GM18868 (cell line): ENCODE measurements around the gene PLTP.
A peak's percentile ranks its signal among the peaks of the same experiment; 100 is the strongest.

Source experiments
- ATAC-seq: cut with Tn5 transposase; IDR thresholded peaks from one replicate; pipeline ENCODE4 v1.9.1; 2021; ENCODE audit warnings: mild to moderate bottlenecking, moderate library complexity; ENCODE audit not compliant: unreplicated experiment

PLTP gene

DNA sequence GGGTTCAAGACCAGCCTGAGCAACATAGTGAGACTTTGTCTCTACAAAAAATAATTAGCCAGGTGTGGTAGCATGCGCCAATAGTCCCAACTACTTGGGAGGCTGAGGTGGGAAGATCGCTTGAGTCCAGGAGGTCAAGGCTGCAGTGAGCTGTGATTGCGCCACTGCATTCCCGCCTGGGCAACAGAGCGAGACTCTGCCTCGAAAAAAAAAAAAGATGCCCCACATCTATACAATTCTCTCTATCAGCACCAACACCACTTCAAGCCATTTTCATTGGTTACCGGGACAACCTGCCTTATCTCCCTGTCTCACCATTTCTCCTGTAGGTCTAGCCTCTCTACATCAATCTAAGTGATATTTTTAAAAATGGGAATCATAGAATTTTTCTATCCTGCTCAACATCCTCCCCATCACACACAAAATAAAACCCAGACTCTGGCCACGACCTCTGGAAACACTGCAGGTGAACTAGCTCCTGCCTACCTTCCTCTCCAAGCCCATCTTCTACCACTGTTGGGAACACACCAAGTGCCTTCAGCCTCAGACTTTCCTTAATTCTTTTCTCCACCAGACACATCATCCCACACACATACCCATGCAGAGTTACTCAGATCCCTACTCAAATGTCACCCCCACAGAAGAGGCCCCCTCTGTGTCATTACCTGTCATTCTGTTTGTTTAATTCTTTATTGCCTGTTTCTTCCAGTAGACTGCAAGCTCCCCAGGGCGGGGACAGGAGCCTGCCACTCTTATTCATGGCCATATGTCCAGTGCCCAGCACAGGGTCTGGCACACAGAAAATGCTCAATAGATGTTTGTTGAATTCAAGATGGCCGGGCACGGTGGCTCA lies 9.6 kb upstream of the PLTP start:
- ATAC-seq, result no peak

DNA sequence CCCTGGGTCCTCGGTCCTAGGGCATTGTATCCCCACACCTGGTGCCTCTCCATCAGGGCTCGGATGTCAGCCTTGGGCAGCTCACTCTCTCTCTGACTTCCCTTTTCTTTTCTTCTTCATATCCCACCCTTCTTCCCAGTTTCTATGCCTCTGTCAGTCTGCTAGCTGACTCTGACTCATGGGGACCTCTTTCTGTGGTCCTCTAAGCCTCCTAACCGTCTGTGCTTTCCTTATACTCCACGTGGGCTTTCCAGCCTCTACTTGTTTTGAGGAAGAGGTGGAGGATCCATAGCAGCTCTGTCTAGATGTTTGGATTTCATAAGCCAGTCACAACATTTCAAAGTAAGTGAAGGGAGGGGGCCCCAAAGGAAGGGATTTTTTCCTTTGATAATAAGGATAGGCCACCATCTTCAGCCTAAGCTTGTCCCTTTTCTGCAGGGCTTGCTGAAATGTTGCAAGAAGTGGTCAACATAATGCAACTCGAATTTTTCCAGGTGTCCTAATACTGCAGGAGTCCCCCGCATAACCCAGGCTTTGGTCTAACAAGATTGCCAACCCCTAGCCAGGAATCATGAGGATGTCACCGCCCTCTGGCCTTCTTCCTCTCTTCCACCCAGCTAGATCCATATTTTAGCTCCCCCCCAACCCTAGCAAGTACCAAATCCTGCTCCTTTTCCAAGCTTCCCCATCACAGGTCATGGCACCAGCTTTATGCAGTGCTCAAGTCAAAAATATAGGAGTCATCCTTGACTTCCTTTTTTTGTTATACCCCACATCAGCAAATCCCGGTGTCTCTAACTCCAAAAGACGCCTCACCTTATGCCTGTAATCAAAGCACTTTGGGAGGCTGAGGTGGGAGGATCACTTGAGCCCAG lies 8.7 kb upstream of the PLTP start:
- no peak for ATAC-seq

DNA sequence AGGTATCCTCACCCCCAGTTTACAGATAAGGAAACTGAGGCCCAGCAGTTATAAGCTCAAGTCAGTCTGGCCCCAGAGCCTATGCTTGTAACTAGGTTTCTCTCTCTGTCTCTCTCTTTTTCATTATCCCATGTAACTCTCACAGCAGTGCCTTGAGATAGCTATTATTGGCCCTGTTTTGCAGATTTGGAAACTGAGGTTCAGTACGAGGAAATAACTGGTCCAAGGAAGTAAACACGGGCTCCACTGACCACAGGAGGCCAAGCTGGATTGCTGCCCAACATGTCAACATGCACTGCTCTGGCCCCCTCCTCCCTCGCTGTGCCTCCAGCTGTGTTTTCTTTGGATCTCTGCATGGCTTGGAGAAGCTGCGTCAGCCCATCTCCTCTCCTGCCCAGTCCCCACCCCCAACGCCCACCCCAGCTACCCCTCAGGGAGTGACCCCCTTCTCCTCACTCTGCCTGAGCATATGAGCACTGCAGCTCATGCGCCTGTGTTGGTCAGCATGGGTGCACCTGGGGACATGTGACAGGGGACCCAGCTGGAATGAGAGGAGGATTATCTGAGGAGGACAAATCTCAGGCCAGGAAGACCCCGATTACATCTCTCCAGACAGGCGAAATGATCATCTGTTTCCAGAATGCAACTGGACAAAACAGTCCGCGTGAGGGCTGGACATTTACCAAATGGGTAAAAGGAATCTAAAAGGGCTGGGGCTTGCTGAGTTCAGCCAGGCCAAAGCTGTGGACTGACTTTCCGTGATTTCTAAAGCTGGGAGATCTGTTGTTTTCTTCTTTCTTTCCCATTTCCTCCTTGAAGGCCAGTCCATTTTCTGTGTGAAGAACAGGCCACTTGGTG lies 7.8 kb upstream of the PLTP start:
- no peak for ATAC-seq

DNA sequence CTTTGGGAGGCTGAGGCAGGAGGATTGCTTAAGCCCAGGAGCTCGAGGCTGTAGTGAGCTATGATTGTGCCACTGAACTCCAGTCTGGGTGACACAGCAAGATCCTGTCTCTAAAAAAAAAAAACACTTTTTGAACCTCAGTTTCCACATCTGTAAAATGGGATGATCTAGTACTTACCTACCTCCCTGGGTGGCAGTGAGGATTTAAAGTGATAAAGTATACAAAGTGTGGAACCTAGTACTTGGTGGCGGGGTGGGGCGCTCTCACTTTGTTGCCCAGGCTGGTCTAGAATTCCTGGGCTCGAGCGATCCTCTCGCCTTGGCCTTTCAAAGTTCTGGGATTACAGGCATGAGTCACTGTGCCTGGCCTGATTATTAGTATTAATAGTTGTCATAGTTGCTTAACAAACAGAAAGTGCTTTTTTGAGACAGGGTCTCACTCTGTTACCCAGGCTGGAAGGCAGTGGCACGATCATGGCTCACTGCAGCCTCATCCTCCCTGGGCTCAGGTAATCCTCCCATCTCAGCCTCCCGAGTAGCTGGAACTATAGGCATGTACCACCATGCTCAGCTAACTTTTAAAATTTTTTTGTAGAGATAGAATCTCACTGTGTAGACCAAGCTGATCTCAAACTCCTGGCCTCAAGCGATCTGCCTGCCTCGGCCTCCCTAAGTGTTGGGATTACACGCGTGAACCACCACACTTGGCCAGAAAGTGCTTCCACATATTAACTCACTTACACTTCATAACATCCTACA lies 7.0 kb upstream of the PLTP start:
- ATAC-seq, result no peak

DNA sequence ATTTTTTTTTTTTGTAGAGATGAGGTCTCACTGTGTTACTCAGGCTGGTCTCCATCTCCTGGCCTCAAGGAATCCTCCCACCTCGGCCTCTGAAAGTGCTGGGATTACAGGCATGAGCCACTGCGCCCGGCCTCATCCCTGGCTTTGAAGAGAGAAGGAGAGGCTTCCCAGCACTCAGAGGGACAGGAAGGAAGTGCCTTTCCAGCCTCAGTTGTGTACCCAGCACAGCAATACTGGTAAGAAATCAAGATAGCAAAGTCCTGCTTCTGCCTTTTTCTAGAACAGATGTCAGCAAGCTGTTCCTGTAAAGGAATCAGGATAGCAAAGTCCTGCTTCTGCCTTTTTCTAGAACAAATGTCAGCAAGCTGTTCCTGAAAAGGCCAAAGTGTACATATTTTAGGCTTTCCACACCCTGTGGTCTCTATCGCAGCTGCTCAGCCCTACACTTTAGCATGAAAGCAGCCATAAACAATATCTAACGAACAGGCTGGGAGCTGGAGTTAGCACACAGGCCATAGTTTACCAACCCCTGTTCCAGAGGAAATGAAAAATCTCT lies 6.3 kb upstream of the PLTP start:
- ATAC-seq, result no peak

DNA sequence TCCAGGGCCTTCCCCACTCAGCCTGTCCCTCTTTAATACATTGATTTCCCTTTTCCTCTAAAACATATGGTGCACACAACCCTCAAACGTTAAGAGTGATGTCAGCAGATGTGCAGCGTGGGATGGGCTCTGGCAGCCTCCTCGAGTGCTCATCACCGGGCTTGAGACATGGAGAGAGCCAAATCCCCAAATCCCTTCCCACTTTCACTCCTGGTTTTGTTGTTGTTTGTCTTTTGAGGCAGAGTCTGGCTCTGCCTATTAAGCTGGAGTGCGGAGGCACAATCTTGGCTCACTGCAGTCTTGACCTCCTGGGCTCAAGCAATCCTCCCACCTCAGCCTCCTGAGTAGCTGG lies 5.8 kb upstream of the PLTP start:
- ATAC-seq, result no peak

DNA sequence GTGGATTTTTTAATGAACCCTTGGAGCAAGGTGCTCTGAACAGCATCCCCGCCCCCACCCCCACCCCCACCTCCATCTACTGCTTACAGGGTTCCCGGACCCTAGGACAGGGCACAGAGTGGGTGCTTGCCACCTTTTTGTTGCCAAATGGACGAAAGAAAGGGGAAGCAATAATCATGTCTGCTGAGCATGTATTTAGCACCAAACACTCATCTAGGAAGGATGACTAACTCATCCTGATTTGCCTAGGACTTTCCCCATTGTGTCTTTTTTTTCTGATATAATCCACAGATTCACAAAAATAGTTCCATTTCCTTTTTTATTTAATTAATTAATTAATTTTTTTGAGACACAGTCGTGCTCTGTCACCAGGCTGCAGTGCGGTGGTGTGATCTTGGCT lies 1.2 kb upstream of the PLTP start:
- no peak for ATAC-seq

DNA sequence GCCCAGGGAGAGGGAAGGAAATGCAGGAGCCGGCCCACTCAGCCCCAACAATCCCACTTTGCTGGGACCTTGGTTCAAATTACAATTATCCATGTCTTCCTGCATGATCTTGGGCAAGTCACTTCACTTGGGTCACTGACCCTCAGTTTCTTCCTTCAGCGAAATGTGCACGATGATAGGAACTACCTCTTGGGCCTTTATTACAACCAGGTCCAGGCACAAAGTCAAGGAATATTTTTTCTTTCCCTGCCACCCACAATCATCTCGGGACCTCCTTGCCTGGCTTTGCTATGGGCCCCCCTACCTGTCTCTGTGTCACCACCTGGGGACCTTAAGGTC lies 358 bp upstream of the PLTP start:
- no peak for ATAC-seq

DNA sequence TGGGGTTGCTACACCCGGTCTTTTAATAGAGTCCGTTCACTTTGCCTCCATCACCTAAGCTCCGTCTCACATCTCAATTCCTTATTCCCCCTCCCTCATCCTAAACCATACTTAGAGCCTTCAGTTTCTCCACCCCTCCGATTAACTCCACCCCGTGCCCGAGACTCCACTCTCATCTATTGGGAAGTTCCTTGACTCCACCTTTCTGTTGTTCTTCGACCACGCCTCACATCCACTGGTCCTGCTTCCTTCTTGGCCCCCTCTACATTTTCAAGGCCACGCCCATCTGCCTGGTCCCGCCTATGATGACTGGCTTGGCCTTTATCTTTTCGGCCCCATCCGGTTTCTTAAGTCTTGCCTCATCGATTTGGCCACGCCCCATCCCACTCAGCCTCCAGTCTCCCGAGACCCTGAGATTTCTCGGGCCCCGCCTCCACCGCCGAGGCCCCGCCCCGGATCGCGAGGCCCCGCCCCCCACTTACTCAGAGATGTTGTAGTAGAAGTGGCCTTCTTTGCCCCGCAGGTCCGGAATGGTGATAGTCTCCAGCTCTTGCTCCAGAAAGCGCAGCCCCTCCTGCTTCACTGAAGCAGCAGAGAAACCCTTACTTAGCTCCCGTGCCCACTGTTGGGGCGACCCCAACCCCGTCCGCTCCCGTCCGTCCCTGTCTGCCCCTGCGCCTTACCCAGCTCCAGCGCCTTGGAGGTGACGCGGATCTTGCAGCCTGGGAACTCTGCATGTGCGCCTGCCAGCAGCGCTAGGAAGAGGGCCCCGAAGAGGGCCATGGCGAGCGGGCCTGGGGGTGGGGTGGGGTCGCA lies 1.1 kb downstream of the PLTP start:
- peak; percentile 87 for ATAC-seq

DNA sequence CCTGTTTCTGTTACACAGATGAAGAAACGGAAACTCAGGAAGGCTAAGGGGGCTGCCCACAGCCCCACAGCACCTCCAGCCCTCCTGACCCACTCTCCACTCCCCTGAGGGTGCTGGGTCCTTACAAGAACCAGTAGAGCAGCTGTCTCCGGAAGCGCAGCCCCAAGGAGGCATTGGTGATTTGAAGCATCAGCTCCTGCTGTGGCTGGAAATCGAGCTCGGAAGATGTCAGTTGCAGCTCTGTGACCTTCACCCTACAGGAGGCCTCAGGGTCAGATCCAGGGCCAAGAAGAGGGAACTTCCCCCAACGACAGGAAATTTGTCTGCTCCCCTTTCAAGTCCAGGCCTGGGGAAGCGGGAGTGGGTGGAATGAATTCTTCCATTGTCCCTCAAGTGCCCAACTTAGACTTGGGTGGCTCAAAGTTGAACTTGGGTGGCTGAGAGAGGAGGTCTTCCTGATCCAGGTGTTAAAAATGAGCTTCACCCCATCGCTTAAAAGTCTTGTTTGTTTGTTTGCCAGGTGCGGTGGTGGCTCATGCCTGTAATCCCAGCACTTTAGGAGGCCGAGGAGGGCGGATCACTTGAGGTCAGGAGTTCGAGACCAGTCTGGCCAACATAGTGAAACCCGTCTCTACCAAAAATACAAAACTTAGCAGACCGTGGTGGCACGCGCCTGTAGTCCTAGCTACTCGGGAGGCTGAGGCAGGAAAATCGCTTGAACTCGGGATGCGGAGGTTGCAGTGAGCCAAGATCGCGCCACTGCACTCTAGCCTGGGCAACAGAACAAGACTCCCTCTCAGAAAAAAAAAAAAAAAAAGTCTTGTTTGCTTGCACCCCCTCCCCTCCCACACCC lies 1.9 kb downstream of the PLTP start:
- no peak for ATAC-seq

DNA sequence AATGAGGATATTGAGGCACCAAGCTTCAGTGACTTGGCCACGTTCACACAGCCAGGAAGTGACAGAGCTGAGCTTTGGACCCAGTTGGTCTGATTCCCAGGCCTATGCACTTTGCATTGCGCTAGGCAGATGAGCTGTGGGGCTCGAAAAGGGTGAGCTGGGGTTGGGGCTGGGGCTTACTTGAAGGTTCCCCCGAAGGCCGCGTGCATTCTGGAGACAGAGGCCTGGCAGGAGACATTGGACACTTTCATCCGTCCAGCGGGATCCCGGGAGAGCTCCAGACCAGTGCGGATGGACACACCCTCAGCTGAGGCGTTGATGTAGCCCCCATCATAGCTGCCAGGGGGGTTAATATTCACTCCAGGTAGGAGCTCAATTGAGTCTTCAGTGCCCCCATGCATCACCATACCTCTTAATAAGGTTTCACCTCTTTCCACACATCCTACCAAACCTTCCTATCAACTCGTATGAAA lies 2.6 kb downstream of the PLTP start:
- no peak for ATAC-seq

DNA sequence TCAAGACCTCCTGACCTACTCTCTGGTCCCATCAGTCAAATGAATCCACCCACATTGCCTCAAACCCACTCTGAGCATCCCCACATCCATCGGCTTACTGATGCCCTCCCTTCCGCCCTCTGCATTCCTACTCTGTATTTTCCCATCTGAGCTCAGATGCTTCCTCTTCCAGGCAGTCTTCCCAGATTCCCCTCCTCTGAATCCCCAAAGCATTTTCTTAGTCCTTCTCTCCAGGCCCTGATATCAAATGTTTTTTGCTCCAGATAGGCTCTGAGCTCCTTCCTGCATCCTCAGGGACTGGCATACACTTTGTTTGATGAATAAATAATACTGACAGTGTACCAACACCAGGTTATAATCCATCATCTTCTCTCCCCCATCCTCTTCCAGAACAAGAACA lies 3.9 kb downstream of the PLTP start:
- no peak for ATAC-seq

DNA sequence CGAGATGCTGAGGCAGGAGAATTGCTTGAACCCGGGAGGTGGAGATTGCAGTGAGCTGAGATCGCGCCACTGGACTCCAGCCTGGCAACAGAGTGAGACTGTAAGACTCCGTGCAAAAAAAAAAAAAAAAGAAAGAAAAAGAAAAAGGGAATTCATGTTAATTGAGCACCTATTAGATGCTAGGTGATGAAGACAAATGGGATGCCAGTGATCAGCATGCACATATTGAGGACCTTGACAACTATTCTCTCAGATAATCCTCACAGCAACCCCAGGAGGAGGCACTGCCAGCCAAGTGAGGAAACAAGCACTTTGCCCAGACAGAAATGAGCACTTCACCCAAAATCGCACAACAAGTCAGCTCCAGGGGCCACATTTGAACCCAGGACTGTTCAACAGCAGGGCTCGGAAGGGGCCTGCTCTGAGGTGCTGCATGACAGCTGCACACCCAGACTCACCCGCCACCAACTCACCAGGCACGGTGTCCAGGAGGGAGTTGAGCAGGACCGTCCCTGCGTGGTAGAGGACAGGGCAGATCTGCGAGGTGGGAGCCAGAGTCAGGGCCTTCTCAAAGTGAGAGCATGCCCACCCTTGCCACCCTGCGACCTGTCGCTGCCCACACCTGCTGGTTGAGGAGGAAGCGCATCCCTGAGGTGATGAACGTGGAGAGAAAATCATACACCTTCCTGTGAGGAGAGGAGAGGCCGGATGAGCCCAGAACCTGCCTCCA lies 4.6 kb downstream of the PLTP start:
- ATAC-seq, result no peak

DNA sequence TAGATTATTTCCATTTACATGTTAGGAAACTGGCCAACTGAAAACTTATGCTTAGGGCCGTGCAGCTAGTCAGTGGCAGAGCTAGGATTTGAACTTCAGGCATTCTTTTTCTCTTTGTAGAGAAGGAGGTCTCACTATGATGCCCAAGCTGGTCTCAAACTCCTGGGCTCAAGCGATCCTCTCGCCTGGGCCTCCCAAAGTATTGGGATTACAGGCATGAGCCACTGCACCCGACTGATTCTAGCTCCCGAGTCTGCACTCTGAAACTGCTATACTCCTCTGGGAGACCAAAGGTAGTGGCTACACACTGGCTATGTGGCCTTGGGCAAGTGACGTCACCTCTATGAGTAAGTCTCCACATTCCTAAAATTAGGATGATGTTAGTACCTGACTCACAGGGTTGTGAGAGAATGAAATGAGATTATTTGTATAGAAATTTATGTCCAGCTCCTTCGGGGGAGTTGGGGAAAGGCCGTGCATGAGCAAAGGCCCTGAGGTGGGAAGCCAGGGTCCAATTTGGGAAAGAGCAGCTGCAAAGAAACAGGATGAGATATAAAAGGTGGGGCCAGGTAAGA lies 6.4 kb downstream of the PLTP start:
- ATAC-seq, result no peak

DNA sequence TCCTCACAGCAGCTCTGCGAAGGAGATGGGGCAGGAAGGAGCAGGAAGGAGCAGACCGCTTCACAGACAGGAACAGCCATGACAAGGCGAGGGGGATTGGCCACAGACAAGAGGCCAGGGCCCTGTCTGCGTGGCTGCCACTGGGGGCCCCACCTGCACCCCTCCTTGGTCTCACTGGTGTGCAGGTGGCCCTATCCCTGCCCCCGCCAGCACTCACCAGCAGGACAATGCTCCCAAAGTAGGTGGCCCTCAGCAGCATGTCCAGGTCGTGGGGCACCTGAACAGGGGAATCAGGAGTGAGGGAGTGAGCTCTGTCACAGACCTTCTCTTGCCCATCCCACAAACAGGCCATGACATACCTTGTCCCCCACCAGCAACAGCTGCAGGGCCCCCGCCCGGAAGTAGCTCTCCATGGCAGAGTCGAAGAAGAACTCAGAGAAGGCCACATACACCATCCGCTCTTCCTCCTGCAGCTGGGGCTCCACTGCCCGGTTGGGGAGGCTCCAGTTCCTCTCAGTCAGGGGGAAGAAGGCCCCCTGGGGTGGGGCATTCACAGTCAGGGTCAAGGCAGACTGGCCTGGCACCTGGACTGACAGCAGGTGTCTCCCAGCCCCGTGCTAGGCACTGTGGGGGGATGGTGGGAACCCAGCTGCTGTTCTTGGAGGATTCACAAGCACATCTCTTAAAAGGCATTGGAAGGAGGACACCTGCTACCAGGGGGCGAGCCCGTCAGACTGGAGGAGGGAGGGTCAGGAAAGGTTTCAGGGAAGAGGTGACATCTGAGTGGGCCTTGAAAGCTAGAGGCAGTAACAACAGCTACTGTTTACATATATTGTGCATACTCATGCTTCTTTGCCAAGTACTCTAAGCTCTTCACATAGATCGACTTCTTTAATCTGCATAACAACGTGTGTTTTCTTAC lies 7.1 kb downstream of the PLTP start:
- ATAC-seq, result no peak

DNA sequence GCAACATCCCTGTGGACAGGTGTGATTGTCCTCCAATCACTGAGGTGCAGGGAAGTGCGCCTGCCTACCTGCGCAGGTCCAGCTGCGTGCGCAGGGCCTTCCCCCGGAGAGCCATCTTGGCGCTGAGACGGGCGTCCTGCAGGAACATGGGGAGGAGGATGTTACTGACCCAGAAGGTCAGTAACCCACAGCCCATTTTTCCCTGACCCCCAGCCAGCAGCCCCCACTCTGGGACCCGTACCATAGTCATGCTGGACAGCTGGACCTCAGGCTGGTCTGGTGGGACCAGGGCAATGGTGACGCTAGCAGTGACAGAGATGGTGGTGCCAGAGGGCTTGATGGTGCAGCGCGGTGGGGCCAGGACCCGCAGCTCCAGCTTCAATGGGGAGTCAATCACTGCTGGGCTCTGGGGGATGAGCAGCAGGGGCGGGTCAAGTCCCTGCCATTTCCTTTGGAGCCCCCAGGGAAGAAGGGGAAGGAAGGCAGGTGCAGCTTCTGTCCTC lies 9.7 kb downstream of the PLTP start:
- ATAC-seq, result no peak
